Vagina (tissue), 2 donors: ENCODE data around the gene SNX7.

Experiments
- POLR2A ChIP-seq, 2 donors: fragments of 450-650 bp; IDR thresholded peaks; one replicate each; pipeline ENCODE4 v1.6.1; 2017; ENCODE audit warnings: antibody characterized with exemption in 2 of 2, mild to moderate bottlenecking in 2 of 2, moderate library complexity in 2 of 2
- TF ChIP-seq, protein P1 (sequence below), 3 experiments: fragments of 450-650 bp in 2 of 3; fragments of 200-600 bp in 1 of 3; sonication (generic) in 1 of 3; IDR thresholded peaks; one replicate each; pipeline ENCODE4 v1.5.1; 2017 to 2019; ENCODE audit warnings: antibody characterized with exemption in 3 of 3, mild to moderate bottlenecking in 2 of 3, moderate library complexity in 2 of 3

GRCh38 chr1:98749152-98749756, 87.7 kb downstream of the SNX7 start:
- TF ChIP-seq, protein P1, sequence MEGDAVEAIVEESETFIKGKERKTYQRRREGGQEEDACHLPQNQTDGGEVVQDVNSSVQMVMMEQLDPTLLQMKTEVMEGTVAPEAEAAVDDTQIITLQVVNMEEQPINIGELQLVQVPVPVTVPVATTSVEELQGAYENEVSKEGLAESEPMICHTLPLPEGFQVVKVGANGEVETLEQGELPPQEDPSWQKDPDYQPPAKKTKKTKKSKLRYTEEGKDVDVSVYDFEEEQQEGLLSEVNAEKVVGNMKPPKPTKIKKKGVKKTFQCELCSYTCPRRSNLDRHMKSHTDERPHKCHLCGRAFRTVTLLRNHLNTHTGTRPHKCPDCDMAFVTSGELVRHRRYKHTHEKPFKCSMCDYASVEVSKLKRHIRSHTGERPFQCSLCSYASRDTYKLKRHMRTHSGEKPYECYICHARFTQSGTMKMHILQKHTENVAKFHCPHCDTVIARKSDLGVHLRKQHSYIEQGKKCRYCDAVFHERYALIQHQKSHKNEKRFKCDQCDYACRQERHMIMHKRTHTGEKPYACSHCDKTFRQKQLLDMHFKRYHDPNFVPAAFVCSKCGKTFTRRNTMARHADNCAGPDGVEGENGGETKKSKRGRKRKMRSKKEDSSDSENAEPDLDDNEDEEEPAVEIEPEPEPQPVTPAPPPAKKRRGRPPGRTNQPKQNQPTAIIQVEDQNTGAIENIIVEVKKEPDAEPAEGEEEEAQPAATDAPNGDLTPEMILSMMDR (IDR thresholded peaks at IDR 0.05), result no peak
- TF ChIP-seq POLR2A (IDR thresholded peaks at IDR 0.05), result no peak
